Measurements from ENCODE around the gene STX16. TPM values are rescaled to one million over a fixed set of nuclear protein-coding genes. Genes with fewer than 3 reads are reported as not detected.

Gene STX16
- total RNA-seq, 4 donors from 2014 or later, result 53.2 to 112 (median 65.8) TPM

DNA sequence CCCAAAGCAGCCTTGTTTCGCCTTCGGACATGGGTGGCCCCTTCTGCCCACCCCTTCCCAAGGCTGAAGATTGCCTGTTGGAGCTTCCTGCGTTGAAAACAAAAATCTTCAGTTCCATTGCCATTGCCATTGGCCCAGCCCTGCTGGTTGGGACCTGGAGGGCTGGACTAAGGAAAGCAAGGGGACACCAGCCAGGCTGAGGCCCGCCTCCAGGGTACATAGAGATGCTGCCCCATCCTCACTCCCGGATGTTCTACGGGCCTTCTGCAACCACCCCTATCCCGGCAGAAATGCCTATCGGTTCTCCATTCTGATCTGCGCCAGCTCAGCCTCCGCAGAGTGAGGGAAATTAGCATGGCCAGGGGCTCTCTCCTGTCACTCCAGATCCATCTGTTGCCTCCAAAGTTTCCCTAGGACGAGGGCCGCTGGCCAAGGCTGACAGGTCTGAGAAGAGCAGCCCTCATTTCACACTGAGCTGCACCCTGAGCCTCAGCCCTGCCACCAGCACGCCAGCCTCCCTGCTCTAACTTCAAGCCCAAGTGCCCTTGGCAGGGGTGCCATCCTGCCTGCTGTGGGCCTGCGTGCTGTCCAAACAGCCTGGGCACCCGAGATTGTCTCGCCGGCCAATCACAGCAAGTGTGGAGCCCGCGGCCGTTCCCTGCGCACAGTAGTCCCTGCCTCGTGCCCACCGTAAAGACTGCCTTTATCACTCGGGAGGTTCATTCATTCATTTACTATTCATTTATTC lies 13.4 kb upstream of the STX16 start:
- TF ChIP-seq, protein P1, sequence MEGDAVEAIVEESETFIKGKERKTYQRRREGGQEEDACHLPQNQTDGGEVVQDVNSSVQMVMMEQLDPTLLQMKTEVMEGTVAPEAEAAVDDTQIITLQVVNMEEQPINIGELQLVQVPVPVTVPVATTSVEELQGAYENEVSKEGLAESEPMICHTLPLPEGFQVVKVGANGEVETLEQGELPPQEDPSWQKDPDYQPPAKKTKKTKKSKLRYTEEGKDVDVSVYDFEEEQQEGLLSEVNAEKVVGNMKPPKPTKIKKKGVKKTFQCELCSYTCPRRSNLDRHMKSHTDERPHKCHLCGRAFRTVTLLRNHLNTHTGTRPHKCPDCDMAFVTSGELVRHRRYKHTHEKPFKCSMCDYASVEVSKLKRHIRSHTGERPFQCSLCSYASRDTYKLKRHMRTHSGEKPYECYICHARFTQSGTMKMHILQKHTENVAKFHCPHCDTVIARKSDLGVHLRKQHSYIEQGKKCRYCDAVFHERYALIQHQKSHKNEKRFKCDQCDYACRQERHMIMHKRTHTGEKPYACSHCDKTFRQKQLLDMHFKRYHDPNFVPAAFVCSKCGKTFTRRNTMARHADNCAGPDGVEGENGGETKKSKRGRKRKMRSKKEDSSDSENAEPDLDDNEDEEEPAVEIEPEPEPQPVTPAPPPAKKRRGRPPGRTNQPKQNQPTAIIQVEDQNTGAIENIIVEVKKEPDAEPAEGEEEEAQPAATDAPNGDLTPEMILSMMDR (IDR thresholded peaks at IDR 0.05; ENCODE audit: low read depth), result no peak

DNA sequence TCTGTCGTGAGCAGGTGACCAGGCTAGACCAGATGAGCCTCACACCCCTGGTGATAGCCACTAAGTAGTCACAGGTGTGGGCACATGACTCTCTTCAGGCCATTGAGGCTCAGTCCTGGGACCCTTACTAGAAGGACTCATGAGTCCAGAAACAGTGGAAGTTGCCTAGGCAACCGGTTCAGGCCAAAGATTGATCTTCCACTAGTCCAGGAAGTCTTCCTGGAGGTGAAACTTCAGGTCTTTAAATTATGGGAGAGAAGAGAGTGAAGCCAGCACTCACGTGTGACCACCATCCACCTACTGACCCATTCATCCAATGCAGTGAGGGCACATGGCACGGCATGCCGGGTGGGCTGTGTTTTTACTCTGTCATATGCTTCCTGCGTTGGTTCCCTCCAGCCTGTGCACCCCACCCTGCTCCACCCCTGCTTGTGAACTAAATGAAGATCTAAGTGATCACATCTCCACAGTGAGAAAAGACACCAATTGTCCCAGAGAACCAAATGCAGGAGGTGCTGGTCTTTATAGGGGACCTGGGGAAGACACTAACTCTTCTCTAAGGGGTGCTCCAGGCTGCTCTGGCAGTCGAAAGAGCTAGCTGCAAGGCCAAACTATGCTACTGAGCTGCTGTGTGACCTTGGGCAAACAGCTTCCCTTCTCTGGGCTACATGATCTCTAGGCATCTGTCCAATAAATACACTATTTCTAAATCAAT lies 12.5 kb upstream of the STX16 start:
- TF ChIP-seq, protein P1 (IDR thresholded peaks at IDR 0.05; ENCODE audit: low read depth), result no peak

DNA sequence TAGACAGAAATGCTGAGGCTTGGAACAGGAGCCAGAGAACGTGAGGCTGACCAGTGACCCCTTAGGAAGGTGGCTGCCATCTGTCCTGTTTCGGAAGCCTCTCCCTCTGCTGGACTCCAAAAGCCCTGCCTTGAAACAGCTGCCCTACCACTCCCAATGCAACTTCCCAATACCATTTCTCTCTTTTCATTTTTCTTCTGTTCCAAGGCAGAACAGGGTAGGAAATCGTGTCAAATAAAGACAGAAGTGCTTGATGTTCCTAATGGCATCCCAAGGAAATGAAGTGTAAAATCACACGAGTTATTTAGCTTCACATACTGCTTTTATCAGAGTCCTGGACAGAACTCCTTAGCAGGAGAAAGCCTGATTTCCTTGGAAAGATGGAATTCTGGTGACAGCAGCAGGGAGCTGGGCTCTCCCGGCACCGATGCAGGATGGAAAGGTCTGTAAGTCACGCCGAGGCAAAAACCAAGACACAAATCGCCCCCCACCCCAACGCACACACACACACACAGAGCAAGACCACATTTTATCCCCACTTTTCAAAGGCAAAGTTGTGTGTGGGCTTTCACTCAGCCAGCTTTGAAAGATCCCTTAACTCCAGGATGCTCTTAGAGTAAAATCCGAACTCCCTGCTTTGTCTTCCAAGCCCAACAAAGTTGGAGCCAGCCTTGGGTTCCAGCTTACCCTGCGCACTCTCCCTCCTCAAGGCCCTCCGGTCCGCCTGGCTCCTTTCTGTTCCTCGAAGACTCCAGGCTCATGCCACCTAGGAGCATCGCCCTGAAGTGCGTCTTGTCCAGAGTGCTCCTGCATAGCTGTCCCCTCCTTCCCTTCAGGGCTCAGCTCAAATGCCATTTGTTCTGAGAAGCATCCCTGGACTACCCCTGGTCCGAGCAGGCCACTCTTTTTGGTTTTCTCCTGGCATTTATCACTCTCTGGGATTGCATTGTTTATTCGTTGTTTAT lies 11.6 kb upstream of the STX16 start:
- TF ChIP-seq, protein P1 (IDR thresholded peaks at IDR 0.05; ENCODE audit: low read depth), result no peak

DNA sequence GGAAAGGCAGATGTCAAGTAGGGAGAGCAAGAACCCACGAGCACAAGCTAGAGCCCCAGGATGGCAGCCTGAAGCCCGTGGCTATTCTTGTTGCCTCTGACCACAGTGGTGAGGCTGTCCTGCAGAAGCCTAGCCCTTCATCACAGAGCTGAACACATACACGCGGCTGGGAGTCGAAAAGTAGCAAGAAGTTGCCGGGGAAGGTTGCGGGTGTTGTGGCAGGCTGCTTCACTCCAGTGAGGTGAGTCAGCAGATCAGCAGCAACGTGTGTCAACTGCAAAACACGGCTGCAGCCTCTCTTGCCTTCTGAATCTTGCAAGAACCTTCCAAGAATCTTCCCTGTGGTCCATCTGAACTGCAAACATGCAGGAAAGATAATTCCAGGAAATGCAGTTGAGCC lies 10.6 kb upstream of the STX16 start:
- TF ChIP-seq, protein P1 (IDR thresholded peaks at IDR 0.05; ENCODE audit: low read depth), result no peak

DNA sequence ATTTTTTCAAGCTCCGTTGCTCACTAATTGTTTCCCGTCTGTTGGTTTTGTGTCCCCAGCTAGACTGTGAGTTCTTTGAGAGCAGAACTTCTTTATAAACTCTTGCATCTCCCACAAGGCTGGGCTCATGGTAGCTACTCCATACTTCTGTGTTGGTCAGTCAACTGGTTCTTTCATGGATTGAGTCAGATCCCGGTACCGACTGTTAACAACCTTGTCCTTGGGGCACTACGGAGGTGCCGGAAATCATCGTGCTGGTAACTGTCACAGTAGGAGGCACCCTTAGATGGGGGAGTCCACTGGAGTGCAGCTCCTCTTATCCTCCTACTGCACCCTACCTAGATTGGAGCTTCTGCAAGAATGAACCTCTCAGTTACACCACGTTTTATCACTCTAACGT lies 8.6 kb upstream of the STX16 start:
- TF ChIP-seq, protein P1 (IDR thresholded peaks at IDR 0.05; ENCODE audit: low read depth), result no peak

DNA sequence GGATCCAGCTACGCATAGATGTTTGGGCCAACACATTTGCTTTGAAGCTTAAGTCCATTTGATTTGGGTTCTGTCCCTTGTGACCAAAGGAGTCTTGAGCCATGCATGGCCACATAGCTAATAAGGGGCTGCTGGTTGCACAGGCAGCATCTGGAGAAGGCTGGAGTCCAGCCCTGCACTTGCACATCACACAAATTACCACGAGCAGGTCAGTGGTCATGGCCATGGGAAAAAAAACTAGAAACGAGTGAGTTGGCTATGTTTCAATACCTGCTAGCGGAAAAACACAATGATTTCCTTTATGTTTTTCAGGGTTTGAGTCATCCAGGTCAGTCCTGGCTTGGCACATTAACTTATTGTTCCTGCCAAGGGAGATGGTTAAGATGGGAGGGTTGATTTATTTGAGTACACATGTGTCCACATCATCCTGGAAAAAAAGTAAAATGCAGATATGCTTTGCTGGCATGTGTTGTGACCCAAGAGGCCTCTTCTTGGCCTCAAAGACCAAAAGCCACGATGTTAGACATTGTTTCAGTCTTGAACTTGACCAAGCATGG lies 5.6 kb upstream of the STX16 start:
- TF ChIP-seq, protein P1 (IDR thresholded peaks at IDR 0.05; ENCODE audit: low read depth), result no peak

Data from subcutaneous adipose tissue (tissue), 4 donors.